Keratinocyte (primary cell): ENCODE results near the gene SH3PXD2B.

Experiments
- CTCF ChIP-seq, 3 experiments: IDR thresholded peaks in 1 of 3; conservative IDR thresholded peaks in 1 of 3; optimal IDR thresholded peaks in 1 of 3; 2 replicates in 2 of 3; 3 replicates in 1 of 3; pipeline versions ENCODE3 to v1.5.1; 2011; ENCODE audit warnings: low read length in 3 of 3, mild to moderate bottlenecking in 3 of 3, moderate library complexity in 2 of 3, control low read depth in 1 of 3, inconsistent platforms in 1 of 3; ENCODE audit not compliant: insufficient read depth in 2 of 3; ENCODE audit errors: extremely low read depth in 1 of 3
- EZH2 ChIP-seq: IDR thresholded peaks from one replicate; pipeline ENCODE4 v1.6.1; 2012; ENCODE audit warnings: inconsistent platforms, mild to moderate bottlenecking, low read length, moderate library complexity

- no peak for TF ChIP-seq CTCF (optimal IDR thresholded peaks at IDR 0.05 in 1 of 3, IDR thresholded peaks at IDR 0.05 in 1 of 3, conservative IDR thresholded peaks at IDR 0.05 in 1 of 3; ENCODE audit: extremely low read depth in 1 of 3, insufficient read depth in 2 of 3, low read length in 3 of 3)
- TF ChIP-seq EZH2, result no peak
Observed at GRCh38 chr5:172444626-172445365, 9.5 kb downstream of the SH3PXD2B start.
